C1 segment of cervical spinal cord (tissue), 14 donors: ENCODE measurements around the gene SERPINB11.
"Not testable (repeated sequence)": the region's sequence is repeated elsewhere in the genome, so short reads cannot be mapped to it uniquely, and the experiment has no call there.

Source experiments
- DNase-seq, 14 donors: peaks; one replicate each; lab custom pipeline; 2025; lab: John Stamatoyannopoulos, UW

The SERPINB11 gene

GRCh38 chr18:63702660-63703059, at the start of gene SERPINB11:
SERPINB11 (plus strand) TSS chr18:63702960; CDS start chr18:63710194, 7,234 bp downstream.
- DNase-seq = no peak

DNA sequence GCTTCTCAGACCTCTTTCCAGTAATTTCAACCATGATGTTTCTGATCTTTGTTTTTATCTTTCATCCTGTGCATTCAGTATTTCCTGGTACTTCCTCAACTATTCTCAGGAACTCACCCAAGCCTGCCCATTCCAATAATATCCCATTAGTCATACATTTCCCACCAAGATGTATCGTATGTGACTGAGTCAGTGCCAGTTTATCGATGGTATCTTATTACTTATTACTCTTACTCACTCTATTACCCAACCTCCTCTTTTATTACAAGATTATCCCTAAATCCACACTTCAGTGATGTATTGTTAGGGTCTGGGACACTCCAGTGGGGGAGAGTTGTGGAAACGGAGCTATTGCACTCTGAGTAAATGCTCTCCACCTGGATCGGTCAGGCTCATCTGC, 43.8 kb upstream of the SERPINB11 start:
- DNase-seq = not testable (repeated sequence)

DNA sequence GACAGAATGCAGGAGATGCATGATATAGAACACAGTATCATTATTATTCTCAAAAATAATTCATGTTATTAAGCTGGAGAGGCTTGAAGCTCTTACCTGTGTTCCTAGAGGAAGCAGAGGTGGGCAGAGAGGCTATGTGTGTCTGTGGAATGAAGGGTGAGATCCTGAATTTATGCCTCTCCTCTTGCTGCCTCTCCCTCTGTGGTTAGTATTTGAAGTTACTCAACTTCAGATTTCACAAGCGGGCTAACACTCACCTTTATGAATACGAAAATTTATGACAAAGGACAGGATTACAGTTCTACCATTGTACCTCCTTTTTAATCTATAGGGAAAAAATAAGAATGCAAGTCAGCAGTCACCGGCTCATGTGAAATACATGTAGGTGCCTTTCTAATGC, 41.0 kb upstream of the SERPINB11 start, which contains the start of gene SERPINB3:
SERPINB3 (minus strand) TSS at position 144 of the 400 bp plus-strand sequence. CDS start 677 bp downstream, outside the sequence.
- DNase-seq = not testable (repeated sequence)

DNA sequence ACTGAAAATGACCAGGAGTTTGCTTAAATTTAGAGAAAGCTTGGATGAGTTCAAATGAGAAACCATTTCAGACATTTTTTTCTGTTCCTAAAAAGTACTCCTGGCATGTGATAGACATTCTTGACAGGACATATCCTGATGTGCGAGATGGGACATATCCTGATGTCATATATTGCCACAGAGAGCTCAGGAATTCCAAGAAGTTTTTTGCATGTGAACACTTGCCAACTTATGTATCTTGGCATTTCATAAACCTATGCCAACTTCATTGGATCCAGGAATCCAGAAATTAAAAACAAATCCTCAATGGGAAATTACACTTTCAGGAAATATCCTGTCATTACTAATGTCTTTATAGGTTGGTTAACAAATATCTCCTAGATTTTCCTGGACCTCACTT, 38.2 kb upstream of the SERPINB11 start:
- no peak for DNase-seq

DNA sequence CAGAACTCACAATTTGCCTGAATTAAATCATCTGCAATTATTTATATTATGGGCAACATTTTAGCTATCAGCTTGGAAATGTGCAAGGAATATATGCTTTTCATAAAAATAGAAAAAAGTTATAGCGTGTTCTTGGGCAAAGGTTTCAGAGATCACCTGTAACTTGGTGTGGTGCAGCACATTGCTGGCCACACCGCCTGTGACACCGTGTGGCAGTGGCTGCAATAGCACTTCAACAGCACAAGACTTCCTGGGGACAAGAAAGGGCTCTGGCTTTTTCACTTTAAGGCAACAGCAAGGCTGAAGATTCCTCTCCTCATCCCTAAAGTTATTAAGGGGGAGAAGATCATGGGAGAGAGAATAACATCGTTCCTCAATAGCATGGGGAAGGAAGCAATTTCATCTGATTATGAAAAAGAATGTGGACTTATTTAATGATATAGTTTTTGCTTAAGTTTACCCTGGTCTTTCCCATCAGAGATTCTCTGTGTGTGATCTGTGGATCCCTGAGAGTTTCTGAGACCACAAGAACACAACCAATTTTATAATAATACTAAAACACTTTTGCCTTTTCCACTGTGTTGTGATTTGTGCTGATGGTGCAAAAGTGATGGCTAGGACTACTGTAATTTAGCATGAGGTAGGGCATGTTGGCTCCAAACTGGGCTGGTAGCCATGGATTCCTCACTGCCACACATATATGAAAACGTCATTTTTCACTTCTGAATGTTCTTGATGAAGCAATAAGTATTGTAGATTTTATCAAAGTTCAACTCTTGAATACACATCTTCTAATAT, 26.0 kb upstream of the SERPINB11 start:
- DNase-seq = no peak

GRCh38 chr18:63677500-63678225, 25.1 kb upstream of the SERPINB11 start:
- no peak for DNase-seq

DNA sequence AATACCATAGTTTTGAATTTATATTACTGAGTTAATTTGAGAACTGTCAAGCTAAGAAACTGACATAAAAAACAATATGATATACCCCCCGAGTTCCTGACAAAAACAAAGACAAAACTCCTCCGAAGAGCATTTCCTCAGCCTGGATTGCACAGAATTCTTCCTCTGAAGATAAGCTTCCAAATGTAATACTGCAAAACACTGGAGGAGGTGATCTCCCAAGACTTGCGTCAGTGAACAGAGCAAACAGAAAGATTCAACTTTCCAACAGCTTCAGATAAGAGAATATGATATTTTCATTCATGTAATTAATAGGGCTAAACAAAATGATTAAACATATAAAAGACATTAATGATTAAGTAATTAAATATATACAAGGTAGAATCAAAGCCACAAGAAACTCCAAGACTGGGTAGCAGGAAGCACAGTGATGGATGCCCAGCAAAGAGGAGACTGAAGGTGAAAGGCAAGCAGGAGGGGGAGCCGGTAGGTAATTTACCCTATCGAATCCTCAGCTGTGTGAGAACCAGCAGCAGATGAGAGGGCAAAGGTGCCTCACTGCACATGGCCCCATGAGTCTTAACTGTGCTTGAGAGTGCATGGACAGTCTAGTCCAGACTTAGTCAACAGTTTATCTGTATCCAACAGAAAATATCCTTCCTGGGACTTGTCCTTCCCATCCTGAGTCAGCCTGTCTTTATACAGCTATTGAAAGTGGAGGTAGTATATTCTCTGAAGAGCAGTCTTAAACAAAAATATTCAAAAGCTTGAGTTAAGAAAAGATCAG, 22.7 kb upstream of the SERPINB11 start:
- DNase-seq = no peak

DNA sequence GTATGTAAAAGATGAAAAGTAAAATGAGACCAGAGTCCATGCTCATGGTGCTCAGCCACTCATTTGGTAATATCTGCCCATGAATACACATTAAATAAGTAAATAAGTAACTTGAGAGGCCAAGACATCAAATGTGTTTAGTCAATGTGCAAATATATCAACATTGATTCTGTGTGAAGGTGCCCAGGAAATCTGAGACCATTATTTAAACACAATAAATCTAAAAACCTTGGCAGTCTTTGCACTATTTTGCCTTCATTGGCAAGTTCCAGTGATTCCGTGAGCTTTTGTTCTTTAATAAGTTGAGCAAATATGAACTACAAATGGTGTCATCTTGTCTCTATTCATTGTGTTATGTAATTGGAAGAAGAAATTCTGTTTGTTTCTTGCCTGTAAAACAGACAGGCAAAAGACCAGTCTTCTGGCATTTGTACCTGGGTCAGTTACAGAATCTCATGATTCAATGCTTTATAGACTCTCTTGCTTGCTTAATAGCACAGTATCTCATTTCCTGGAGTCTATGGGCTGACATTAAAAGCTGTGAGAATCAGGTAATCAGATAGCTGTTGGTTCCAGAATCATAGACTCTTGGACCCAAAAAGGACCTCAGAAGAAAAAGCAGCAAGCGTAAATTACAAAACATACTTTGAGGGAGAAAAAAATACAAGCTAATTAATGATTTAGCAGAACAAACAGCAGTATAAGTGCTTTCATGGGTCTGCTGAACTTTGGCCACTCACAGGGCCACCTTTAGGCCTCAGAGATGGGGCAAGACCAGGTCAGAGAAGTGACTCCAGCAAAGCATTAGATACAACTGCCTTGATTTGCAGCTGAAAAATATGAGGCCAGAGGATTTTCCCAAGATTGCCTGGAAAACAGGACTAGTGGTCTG, 21.1 kb upstream of the SERPINB11 start:
- no peak for DNase-seq

DNA sequence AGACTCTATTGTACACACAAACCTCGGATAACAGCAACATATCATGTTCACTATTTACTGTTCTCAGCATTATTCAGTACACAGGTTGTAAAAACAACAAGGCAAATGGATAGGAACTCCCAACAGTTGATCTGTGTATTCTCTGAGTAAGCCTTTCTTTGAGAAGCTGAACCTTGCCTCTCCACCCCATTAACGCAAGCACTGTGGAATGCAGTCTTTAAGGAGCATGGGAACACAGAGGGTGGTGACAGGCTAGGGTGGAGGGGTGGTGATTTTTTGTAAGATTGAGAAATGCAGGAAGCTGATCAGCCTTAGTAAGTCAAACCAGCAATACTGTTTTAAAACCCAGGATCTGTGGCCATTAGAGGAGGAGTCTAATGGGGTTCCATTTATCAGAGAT, 19.6 kb upstream of the SERPINB11 start:
- DNase-seq = no peak

GRCh38 chr18:63683890-63684289, 18.9 kb upstream of the SERPINB11 start:
- no peak for DNase-seq

GRCh38 chr18:63684718-63685117, 18.0 kb upstream of the SERPINB11 start:
- DNase-seq = no peak

GRCh38 chr18:63686871-63687270, 15.9 kb upstream of the SERPINB11 start:
- no peak for DNase-seq

GRCh38 chr18:63689064-63689463, 13.7 kb upstream of the SERPINB11 start:
- no peak for DNase-seq

DNA sequence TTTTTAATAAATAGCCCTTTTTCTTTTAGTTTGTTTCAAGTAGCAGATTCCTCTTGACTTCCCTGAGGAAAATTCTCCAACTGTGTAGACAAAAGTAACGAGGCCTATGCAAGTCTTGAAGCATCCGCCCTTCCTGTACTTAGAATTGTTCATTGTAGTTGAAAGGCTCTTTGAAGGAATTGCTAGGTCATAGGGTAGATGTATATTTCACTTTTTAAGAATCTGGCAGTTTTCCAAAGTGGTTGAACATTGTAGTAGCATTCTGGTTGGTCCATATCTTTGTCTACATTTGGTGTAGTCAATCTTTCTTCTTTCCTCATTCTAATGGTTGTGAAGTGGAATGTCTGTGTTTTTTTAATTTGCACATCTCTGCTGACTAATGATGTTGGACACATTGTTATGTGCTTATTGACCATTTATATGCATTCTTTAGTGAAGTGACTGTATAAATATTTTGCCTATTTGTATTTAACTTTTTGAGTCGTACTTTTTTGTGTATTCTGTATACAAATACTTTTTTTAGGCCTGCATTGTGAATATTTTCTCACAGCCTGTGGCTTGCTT, 5.6 kb upstream of the SERPINB11 start:
- no peak for DNase-seq

DNA sequence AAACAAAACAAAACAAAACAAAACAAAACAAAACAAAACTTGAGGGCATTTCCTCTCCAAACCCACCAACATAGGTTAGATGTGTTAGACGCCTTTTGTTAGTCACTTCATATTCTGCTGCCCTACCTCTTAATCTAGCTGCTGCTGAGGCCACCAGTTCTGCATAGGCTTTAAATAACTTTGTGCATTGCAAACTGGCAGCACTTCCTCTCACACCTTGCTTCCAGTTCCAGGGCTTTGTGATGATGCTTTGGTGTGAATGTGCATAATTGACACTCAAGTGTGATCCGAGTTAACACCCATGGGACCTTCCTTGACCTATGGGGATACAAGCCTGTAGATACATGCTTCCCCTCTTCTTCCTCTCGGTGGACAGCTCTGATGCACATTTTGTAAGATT, 2.3 kb upstream of the SERPINB11 start:
- DNase-seq = no peak

- no peak for DNase-seq
These were observed 808 bp upstream of the SERPINB11 start for GRCh38 chr18:63701952-63702351.

DNA sequence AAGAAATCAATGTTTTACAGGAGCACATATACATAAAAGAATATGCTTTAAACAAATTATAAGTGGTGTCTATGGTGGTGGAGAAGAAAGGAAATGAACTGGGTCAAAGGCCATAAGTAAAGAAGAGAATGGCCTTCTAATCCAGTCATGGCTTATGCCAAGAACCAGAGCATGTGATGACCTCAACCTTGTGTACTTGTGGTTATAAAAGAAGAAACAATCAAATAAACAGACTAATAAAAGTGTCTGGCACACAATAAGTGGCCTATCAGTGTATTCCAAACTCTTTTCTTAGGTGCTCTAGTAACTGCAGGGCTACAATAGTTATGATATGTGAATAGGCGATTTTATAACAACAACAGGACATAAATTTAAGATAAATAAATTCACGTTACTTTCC, 2.6 kb downstream of the SERPINB11 start:
- DNase-seq = no peak

GRCh38 chr18:63707816-63708215, 5.1 kb downstream of the SERPINB11 start:
- DNase-seq = no peak

- no peak for DNase-seq
These were observed 5.9 kb downstream of the SERPINB11 start for GRCh38 chr18:63708650-63709049.

- no peak for DNase-seq
These were observed 23.1 kb downstream of the SERPINB11 start for GRCh38 chr18:63725682-63726480.
